ENCODE results near the gene DNAJC17.

Gene DNAJC17

GRCh38 chr15:40731034-40731433 is 76.2 kb downstream of the DNAJC17 start:
- no peak for DNase-seq

GRCh38 chr15:40723919-40724318 is 83.4 kb downstream of the DNAJC17 start:
- DNase-seq, result no peak

- DNase-seq, result no peak
These were observed 84.3 kb downstream of the DNAJC17 start for GRCh38 chr15:40722934-40723333.

GRCh38 chr15:40722354-40722753 is 84.9 kb downstream of the DNAJC17 start:
- DNase-seq, result no peak

GRCh38 chr15:40721701-40722100 is 85.6 kb downstream of the DNAJC17 start:
- DNase-seq, result no peak

- no peak for DNase-seq
These were observed 91.1 kb downstream of the DNAJC17 start for GRCh38 chr15:40716165-40716564.
